Right lobe of liver (tissue), 6 donors: ENCODE data around the gene LRSAM1. TPM values are rescaled to one million over a fixed set of nuclear protein-coding genes. Genes with fewer than 3 reads are reported as not detected.

ENCODE experiments used
- ATAC-seq, 4 donors: fragments of 200-7000 bp; cut with Tn5 transposase; one replicate each; pipeline ENCODE4 v1.9.1; 2020; ENCODE audit warnings: mild to moderate bottlenecking in 4 of 4, moderate library complexity in 4 of 4
- DNase-seq, 3 donors: peaks; one replicate each; pipeline ENCODE4 v3.0.0-alpha.2; 2020
- H3K27ac ChIP-seq, 3 donors: fragments of 200-600 bp; one replicate each; pipeline ENCODE4 v1.8.0; 2022
- H3K27me3 ChIP-seq, 2 donors: fragments of 200-600 bp; one replicate each; pipeline ENCODE4 v1.8.0; 2022
- H3K36me3 ChIP-seq, 4 donors: fragments of 200-600 bp; sonication (generic) in 1 of 4; one replicate each; pipeline versions ENCODE4 v1.5.1 to v1.8.0; 2017 to 2022; ENCODE audit warnings: control low read depth in 1 of 4
- H3K4me1 ChIP-seq, 4 donors: fragments of 200-600 bp; sonication (generic) in 1 of 4; one replicate each; pipeline versions ENCODE4 v1.5.1 to v1.8.0; 2017 to 2022; ENCODE audit warnings: control low read depth in 1 of 4
- H3K4me3 ChIP-seq, 3 donors: fragments of 200-600 bp; one replicate each; pipeline ENCODE4 v1.8.0; 2022
- H3K9me3 ChIP-seq, 4 donors: fragments of 200-600 bp; sonication (generic) in 1 of 4; one replicate each; pipeline versions ENCODE4 v1.5.1 to v1.8.0; 2017 to 2022; ENCODE audit warnings: control low read depth in 1 of 4
- POLR2A ChIP-seq: fragments of 450-650 bp; IDR thresholded peaks from one replicate; pipeline ENCODE4 v1.6.1; 2017; ENCODE audit warnings: antibody characterized with exemption, mild to moderate bottlenecking
- WGBS: methylation state at CpG from one replicate; pipeline ENCODE4 v1.1.6; 2018; ENCODE audit warnings: low coverage, low lambda C conversion rate; ENCODE audit not compliant: insufficient coverage; ENCODE audit errors: missing lambda C conversion rate; 5-methylcytosine and 5-hydroxymethylcytosine counted together
- intact Hi-C, 2 donors: fragments of 100-400 bp; cut with DNase I; formaldehyde crosslinking; loops; one replicate each; pipeline versions ENCODE4 v1.11.2 to v1.14.1; 2022
- total RNA-seq, 6 experiments: library from RNA; depleted of rRNA in 2 of 6; stranded (reverse); fragments of >200 nt in 2 of 6; fragmentation: NEBNext Ultra II Directional in 3 of 6; extraction: Animal tissue kit (Norgen Biotek cat#: 25700) in 3 of 6; gene quantifications; one replicate each; pipeline versions ENCODE4 v1.1.0 to v1.2.4, GENCODE V29; 2016 to 2023
- TF ChIP-seq, protein P1 (sequence below), 4 donors: fragments of 200-600 bp in 3 of 4; fragments of 450-650 bp in 1 of 4; IDR thresholded peaks; one replicate each; pipeline versions ENCODE4 v1.5.1 to v1.8.0; 2016 to 2022; ENCODE audit warnings: antibody characterized with exemption in 4 of 4, mild to moderate bottlenecking in 2 of 4
- donor health status: DM: no; HTN: yes; CAD: no.
- donor health status: DM: no; HTN: no; CAD: no.
- donor health status: DM: no; HTN: no; CAD: no.
- donor health status: DM: no; HTN: yes; CAD: no.
- donor health status: DM: no; HTN: yes; CAD: no.

LRSAM1 gene
- total RNA-seq, 6 experiments from 2014 or later = 9.4 to 13.3 (median 12.1) TPM

DNA sequence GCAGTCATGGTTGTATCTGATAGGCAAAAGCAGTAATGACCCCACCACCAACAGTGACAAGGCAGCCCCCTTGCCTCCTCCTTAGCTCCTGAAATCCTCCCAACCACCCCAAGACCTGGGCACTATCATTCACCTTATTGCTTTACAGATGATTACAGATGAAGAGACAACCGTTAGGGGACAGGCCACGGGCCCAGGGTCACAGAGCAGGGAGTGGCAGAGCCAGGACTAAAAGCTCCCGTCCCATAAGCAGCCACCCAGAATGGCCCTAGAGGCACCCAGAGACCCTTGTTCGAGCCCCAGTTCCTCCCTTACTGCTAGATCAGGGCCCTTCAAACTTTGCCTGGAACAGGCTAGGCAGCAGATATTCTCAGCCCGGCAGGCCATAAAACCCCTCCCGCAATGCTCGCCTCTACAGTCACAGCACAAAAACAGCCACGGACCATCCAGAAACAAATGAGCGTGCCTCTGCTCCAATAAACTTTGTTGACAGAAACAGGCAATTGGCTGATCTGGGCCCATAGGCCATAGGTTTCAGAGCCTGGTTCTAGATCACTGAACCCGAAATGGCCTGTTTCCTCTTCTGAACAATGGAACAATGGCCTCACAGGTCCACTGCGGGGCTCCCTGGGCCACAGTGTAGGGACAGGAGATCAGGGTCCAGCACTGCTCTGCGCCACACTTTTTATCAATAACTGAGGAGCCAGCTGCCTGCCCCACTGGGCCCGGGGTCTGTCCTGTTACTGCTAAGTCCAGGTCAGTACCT lies 67.0 kb downstream of the LRSAM1 start:
- Histone ChIP-seq H3K27me3 (no peaks in the 10 kb centered on the region), H3K27ac (peak overlapping the region in 1 of 3 donors; percentile 51), H3K4me3 (no peak overlapping the region), H3K36me3 (peaks cover 0 to 3% (median 0%) of the 10 kb centered on the region in 4 donors), H3K9me3 (no peaks in the 10 kb centered on the region), H3K4me1 (peaks cover 0 to 5% (median 3%) of the 10 kb centered on the region in 4 donors)
- intact Hi-C loops = no loop called here
- DNase-seq (no peak), ATAC-seq (peak in 3 of 4 donors; percentile 4 to 14 (median 9))
- TF ChIP-seq POLR2A = no peak
- TF ChIP-seq, protein P1, sequence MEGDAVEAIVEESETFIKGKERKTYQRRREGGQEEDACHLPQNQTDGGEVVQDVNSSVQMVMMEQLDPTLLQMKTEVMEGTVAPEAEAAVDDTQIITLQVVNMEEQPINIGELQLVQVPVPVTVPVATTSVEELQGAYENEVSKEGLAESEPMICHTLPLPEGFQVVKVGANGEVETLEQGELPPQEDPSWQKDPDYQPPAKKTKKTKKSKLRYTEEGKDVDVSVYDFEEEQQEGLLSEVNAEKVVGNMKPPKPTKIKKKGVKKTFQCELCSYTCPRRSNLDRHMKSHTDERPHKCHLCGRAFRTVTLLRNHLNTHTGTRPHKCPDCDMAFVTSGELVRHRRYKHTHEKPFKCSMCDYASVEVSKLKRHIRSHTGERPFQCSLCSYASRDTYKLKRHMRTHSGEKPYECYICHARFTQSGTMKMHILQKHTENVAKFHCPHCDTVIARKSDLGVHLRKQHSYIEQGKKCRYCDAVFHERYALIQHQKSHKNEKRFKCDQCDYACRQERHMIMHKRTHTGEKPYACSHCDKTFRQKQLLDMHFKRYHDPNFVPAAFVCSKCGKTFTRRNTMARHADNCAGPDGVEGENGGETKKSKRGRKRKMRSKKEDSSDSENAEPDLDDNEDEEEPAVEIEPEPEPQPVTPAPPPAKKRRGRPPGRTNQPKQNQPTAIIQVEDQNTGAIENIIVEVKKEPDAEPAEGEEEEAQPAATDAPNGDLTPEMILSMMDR (IDR thresholded peaks at IDR 0.05) = no peak
- WGBS = 91% methylated on average over 10 of the region's 13 CpGs

DNA sequence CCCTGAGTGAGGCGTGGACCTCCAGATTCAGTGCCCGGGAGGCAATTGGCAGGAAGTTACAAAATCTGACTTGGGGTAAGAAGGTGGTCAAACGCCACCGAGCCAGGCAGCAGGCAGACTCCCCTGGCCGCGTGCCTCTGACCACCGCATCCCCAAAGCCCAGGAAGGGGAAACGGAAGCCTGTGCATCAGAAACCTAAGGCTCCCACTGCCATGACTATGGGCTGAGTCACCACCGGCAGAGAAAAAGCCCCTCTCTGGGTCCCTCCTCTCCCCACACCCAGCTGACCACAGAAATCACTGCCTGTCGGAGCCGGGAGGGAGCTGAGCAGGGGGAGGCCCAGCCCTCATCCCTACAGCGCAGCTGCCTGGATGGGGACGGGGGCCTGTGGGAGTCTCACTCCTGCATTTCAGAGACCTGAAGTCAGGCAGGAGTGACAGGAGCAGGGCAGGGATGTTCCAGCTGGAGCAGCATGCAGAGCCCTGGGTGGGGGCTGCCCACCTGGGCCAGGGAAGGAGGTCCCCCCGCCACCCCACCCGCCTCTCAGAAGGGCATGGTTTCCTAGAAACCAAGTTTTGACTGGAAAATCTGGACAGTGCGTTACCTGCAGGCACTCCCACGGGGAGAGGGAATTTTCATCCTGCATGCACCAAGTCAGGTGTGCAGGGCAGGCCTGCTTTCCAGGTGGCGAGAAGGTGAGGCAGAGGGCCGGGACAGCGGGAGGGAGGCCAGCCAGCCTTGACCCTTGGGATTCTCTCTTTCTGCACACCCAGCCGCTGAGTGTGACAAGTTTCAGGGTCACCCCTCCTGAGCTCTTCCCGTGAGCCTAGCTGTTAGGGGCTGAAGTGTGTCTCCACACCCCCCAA lies 68.2 kb downstream of the LRSAM1 start:
- Histone ChIP-seq H3K4me3 (no peak overlapping the region), H3K27ac (peak overlapping the region in 1 of 3 donors; percentile 63), H3K36me3 (peaks cover 0 to 2% (median 0%) of the 10 kb centered on the region in 4 donors), H3K27me3 (no peaks in the 10 kb centered on the region), H3K4me1 (peaks cover 0 to 5% (median 3%) of the 10 kb centered on the region in 4 donors), H3K9me3 (no peaks in the 10 kb centered on the region)
- ATAC-seq = peak; percentile 30 to 72 (median 50)
- peak in 1 of 3 donors; percentile 56 for DNase-seq
- WGBS = 58% methylated on average over 2 of the region's 22 CpGs
- intact Hi-C loops = no loop called here
- TF ChIP-seq, protein P1 (IDR thresholded peaks at IDR 0.05) = no peak
- no peak for TF ChIP-seq POLR2A

DNA sequence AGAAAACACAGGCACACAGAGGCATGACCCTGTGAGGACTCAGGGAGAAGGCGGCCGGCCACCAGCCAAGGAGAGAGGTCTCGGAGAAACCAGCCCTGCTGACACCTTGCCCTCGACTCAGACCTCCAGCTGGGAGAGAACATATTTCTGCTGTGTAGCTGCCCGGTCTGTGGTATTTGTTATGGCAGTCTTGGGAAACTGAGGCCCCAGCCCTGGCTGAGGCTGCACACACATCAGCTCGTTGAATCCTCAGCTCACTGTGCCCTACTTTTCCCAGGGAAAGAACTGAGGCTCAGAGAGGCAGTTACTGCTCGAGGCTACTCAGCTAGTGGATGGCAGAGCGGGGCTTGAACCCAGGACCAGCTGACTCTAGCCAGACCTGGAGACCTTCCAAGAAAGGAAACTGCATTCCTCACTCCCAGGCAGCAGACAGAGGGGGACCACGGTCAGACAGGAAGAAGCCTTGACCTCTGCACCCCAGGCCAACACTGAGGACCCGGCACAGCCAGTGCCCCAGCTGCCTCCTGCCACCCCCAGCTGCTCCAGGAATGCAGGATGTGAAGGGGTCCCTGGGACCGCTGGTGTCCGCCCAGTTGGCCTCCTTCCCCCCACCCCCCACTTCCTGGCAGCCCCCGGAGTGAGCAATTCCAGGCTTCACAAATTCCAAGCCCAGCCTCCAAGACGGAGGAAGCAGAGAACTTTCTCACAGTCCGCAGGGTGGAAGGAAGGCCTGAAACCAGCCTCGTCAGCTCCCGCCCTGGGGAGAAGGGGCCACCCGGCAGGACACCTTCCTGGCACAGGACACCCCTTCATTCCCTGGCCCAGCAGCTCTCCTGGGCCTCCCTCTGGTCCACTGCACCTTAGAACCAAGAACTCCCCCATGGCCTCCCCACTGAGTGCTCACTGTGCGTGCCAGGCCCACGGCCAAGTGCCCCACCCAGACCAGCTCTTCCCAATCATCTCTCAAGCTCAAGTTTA lies 69.9 kb downstream of the LRSAM1 start:
- DNase-seq (peak in 2 of 3 donors; percentile 47 to 57), ATAC-seq (peak; percentile 60 to 64 (median 60))
- Histone ChIP-seq H3K36me3 (peaks cover 0 to 2% (median 0%) of the 10 kb centered on the region in 4 donors), H3K27ac (peak overlapping the region; percentile 57 to 83 (median 57)), H3K4me1 (peaks cover 0 to 5% (median 3%) of the 10 kb centered on the region in 4 donors), H3K27me3 (no peaks in the 10 kb centered on the region), H3K4me3 (no peak overlapping the region), H3K9me3 (peaks cover 0 to 7% (median 0%) of the 10 kb centered on the region in 4 donors)
- TF ChIP-seq, protein P1 (IDR thresholded peaks at IDR 0.05) = no peak
- TF ChIP-seq POLR2A = no peak
- 75% methylated on average over 5 of the region's 20 CpGs for WGBS
- intact Hi-C loops = no loop called here

DNA sequence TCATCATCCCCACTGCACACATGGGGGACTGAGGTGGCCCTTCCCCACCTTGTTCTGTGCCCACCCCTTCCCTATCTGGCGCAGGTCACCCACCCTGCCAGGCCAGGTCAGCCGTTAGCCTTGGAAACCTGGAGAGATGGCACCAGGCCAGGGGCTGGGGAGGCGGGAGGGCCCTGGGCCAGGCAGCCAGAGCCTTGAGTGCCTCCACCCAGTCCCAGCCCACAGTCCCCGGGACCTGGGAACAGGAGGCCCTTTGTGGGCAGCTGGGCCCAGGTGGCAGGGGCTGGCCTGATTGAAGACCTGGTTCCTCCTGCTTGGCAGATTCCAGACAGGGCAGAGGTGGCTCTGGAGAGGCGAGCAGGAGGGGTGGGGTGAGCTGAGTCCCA lies 70.6 kb downstream of the LRSAM1 start:
- no peak for TF ChIP-seq POLR2A
- TF ChIP-seq, protein P1 (IDR thresholded peaks at IDR 0.05) = no peak
- peaks cover 0 to 5% (median 3%) of the 10 kb centered on the region in 4 donors for H3K4me1 ChIP-seq
- WGBS = 73% methylated on average over 2 of the region's 5 CpGs
- intact Hi-C loops = no loop called here
- H3K27me3 ChIP-seq = no peaks in the 10 kb centered on the region
- H3K9me3 ChIP-seq = peaks cover 0 to 7% (median 0%) of the 10 kb centered on the region in 4 donors
- DNase-seq (peak in 1 of 3 donors; percentile 61), ATAC-seq (peak in 2 of 4 donors; percentile 3 to 34)
- H3K4me3 ChIP-seq = no peak overlapping the region
- H3K36me3 ChIP-seq = peaks cover 0 to 2% (median 0%) of the 10 kb centered on the region in 4 donors
- H3K27ac ChIP-seq = peak overlapping the region; percentile 57 to 83 (median 57)
